Fibroblast of gingiva (primary cell): Measurements from ENCODE around the gene HLX.

Experiments
- DNase-seq: peaks from one replicate; pipeline ENCODE4 v3.0.0-alpha.2; 2011; ENCODE audit warnings: low read depth

HLX gene

GRCh38 chr1:220896092-220896491 lies 16.8 kb downstream of the HLX start:
- no peak for DNase-seq

DNA sequence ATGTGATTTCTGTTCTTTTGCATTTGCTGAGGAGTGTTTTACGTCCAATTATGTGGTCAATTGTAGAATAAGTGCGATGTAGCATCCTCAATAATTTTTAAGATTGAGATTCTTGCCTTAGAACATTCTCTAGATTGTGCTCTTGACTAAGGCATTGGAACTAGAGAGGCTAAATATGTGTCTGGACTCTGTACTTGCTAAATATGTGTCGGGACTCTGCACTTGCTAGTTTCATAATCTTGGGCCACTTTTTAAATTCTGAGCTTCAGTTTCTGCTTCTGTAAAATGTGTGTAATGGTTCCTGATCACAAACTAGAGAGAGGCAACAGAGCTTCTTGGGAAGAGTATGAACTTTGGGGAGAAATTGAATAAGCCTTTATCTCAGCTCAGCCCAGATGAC lies 21.6 kb downstream of the HLX start:
- no peak for DNase-seq

DNA sequence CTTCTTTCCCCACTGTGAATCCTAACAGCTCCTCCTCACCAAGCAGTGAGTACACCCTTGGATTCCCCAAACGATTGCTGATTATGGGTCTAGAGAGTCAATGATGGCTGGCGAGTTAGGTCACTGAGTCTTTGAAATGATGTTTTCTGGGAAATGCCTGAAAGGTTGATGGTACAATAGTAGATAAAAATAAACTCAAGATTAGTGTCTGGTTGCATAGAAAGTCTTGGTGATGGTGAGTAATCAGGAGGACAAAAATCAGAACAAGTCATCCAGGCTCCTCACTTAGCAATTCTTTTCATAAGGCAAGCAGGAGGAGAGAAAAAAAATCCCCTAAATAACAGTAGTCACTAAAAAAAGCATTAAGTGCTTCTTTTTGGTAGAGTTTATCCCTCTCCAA lies 22.6 kb downstream of the HLX start:
- no peak for DNase-seq

DNA sequence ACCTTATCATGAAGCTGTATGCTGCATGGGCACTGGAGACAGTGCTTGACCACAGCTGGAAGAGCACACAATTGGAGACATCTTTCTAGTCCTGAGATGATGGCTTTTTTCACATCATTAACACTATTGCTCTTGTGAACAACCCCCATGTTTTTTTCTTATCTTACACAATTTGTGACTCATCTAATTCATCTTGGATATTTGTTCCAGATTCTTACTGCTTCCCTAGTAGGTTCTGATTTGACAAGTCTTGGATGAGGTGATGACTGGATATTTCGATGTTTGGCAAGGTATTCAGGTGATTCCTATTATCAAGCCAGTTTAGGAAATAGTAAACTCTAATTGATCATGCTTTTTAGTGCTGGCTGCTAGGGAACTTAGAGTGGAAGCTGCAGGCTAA lies 23.7 kb downstream of the HLX start:
- DNase-seq: no peak

DNA sequence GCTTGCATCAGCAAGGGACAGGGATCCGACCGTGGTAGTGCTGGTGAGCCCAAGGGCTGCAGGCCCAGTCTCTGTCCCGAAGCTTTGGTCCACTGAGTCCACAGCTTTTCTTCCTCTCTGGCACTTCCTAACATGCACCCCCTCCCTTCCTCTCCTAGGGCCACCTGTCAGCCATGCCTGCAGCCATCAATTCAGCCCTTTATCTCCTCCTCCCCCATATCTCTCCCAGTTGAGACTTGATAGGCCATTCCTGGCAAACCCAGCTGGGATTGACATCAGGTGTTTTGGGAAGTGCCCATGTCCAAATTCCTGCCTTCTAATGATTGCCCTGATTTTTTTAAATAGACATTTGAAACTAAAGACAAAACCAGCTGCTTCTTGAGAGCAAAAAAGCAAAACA lies 25.6 kb downstream of the HLX start:
- no peak for DNase-seq

GRCh38 chr1:220905650-220906560 lies 26.7 kb downstream of the HLX start:
- no peak for DNase-seq

DNA sequence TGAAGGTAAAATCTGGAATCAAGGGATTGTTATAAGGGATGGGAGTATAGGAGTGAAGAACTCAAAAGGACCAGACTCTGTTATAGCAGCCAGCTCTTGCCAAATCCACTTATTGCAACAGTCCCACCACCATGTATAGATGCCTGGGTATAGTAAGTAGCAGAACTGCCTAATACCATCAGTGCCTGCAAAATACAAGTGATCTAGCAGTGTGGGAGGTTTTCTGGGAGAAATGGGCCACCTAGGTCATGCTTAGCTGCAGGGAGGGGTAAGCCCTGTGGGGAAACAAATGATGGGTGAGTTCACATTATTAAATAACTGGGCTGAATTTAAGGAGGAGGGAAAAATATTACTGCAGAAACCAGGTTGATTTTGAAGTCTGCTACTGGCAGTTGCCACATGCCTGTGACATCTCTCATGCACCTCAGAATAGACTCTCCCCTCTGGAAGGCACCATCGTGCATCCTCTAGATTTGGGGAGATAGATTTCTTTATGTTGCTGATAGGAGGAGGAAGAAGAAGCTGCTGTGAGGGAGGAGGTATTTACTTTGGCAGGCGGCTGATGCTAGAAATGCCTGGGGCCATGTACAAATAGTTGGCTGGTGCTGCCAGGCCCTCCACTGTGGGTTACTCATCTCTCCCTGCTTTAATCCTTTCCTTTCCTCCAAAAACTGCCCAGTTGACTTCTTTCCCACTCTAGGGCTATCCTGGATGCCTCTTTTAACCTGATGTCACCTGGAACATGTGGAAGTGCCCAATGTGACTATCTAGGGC lies 27.5 kb downstream of the HLX start:
- DNase-seq: peak; percentile 82

GRCh38 chr1:220908757-220909156 lies 29.5 kb downstream of the HLX start:
- DNase-seq: peak; percentile 16

DNA sequence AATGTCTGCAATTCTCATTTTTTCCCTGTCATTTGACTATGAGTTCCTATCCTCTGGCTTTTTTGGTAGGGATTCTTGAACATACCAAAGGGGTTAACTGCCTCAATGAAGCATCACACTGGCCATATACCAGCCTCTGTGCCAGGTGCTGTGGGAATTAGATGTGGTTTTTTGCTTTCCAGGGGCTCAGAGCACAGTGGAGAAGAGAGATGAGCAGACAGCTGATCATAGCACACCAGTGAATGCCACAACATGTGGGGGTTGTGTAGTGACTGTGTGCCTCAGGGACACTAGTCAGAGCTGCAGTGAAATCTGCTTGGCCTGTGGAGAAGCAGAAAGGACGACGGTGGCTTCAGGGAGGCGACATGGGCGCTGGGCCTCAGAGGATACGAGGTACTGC lies 30.8 kb downstream of the HLX start:
- no peak for DNase-seq

DNA sequence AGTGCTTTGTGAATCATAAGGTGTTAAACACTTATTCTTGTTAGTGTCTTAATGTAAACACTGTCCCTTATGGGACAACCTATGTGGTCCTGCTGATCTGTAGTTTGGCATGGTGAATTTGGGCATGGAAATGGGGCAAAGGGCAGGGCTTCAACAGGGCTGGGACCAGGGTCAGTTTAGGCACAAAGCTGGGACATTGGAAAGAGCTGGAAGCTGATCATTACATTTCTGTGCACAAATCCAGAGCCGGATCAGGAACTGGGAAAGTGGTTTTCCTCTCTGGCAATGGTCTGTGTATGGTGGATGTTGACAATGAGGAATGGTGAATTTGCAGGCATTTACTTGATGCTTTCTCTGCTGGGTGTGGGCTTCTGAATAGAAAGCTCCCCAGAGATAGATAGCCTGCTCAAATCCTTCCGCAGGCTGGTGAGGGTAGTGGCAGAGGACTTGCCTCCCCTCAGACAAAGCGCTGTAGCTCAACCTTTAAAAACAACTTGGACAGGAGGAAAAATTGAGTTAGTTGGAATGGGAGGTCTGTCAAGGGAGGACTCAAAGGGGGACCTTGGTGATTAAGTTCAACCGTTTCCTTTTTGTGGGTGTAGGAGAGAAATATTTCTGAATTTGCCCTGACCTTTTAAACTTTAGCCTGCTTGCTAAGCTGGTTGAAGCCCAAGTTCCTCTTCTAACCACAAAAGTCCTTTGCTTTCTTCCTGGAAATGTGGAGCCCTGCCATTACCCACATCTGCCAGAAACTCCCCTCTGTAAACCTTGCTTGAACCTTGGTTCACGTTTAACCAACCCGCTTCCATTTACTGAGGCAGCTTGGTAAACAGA lies 35.3 kb downstream of the HLX start:
- no peak for DNase-seq

GRCh38 chr1:220915117-220915440 lies 35.8 kb downstream of the HLX start:
- DNase-seq: no peak

GRCh38 chr1:220915954-220916353 lies 36.7 kb downstream of the HLX start:
- no peak for DNase-seq

DNA sequence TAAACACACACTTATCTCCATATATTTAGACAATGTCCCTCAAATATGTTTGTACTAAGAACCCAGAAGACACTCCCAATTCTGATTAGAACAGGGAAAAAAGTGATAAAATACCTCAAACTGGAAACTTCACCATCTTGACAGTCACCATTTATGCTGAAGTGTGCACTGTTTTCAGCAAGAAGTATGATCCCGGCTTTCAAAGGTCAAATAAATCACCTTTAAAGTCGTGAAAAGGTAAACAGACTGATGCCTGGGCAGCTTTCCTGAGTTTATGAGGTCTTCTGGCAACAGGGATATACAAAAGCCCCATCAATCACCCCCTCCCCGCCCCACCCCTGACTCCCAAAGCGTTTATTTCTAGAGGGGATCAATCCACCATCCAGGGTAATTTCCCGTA lies 37.9 kb downstream of the HLX start:
- no peak for DNase-seq

DNA sequence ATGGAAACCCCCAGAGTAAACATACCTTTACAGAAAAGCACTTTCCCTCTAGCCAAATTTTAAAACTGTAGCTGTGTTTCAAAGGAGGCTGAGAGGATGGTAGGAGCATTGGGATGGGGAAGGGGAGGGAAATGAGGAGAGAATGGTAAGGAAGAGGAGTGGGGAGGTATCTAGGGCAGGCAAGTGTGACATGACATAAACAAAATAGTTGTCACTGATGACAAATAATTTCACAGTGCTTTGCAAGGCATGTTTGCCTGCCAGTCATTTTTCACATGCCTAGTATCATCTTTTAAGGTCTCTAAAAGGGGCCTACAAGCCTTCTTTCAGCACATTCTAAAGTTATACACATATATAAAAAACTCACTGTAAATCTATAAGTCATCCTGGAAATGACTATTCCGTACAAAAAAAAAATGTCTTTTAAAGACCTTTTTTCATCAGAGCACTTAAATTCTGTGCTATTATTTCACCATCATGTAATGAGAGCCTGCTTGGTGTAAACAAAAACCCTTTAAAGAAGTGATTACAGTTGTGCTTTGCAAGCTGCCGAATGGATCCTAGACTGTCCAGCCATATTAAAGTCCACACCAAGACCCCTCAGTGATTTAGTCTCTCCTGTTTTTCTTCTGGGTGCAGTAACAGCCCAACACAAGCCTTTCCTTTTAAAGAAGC lies 38.4 kb downstream of the HLX start:
- DNase-seq: no peak

GRCh38 chr1:220918285-220918951 lies 39.2 kb downstream of the HLX start:
- no peak for DNase-seq

DNA sequence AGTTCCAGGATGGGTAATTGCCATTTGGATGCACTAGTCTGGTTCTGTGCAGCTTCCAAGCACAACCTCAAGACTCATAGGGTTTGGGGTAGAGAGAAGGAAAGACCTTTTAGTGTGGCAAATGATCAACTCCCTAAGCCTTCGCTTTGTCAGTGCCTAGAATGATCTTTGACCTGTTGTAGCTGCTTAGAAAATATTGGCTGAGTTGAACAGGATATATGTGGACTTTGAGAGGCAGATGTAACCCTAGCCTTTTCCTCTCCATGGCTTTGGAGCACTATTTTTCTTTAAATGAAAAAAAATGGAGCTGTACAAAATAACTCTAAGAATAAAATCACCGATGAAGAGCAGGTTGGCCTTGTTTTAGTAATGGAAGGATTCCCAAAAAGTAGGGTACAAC lies 41.7 kb downstream of the HLX start:
- DNase-seq: no peak

- no peak for DNase-seq
These were observed 42.3 kb downstream of the HLX start for GRCh38 chr1:220921498-220921897.

DNA sequence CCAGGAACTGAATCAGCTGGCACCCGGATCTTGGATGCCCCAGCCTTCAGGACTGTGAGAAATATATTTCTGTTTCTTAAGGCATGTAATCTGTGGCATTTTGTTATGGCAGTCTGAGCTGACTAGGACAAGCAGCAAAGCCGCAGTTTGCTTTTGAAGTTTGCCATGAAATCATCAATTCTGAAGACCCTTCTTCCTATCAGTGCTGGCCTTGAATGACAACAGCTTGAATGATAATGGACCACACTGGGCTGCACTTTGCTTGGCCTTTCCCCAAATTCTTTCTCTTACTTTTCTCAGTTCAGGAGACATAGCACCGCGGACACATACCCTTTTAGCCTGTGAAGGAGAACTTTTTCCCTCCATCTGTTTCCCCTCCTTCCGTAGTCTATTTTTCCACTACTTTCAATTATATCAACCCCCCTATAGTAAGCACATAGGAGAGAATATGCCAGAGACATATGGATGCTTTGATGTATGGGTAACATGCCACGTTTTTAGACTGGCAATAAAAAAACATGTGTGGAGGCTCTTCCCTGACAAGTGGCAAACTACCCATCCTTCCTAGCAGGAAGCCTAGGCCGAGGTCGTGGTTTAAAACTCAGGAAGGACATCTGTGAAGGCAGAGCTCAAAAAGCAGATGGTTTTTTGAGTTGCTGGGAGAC lies 42.9 kb downstream of the HLX start:
- DNase-seq: no peak

DNA sequence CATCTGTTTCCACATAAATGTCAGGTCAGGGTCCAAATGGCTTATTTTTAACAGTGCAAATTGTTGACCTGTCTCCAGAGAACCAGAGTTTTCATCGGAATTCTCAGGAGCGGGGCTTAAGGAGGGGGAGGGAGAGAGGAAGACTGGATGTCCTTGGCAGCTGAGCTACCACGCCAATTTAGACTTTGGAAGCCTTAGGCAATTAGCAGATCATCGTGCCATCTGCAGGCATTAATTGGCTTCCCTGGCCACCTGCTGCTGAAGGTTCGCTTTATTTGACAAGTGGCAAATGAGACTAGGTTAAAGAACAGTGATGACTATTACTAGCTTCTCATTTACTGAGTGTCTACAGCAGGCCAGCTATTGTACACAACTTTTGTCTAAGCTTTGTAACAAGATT lies 43.7 kb downstream of the HLX start:
- no peak for DNase-seq

GRCh38 chr1:220924331-220924970 lies 45.2 kb downstream of the HLX start:
- no peak for DNase-seq
